Activated CD4-positive, CD25-positive, alpha-beta regulatory T cell (primary cell): ENCODE results near the gene GAMT.
"Not testable (repeated sequence)": the region's sequence is repeated elsewhere in the genome, so short reads cannot be mapped to it uniquely, and the experiment has no call there.

Experiments used
- DNase-seq, 4 experiments: peaks; one replicate each; lab custom pipeline; 2025; lab: John Stamatoyannopoulos, UW

The GAMT gene

DNA sequence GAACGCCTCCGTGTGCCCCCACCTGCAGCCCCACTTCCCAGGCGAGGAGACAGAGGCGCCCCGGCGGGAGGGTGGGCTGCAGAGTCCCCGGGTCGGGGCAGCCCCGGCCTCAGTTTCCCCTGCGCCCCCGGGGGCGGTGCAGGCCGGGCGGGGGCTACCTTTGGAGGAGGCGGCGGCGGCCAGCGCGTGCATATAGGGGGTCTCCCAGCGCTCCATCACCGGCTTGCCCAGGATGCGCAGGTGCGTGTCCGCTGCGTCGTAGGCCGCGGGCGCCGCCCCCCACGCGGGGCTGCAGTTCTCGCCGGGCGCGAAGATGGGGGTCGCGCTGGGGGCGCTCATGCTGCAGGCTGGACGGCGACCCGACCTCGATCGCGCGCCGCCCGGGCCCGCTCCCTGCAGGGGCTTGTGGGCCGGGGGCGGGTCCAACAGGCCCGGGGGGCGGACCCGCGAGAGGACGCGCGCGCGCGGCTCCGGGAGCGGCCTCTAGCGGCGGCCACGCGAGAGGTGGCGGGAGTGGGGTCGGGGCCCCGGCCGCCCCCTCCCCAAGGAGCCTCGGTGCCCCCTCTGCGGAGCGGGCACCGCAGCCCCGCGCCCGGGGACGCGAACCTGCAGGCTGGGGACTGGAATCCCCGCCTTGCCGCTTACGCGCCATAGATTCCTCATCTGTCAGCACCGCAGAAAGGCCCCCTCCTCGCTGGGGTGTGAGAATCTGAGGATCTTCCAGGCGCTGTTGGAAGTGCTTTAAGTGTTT is at the start of gene GAMT:
Gene GAMT (minus strand): TSS at position 405 of the 751 bp plus-strand sequence. CDS start 66 bp downstream, at position 339.
- peak in 2 of 4 experiments; percentile 35 to 44 for DNase-seq

GRCh38 chr19:1449467-1450442 is 48.4 kb upstream of the GAMT start, which contains the start of gene APC2:
TSS of gene APC2 (plus strand) at chr19:1450121. CDS start at chr19:1453002, 2,881 bp downstream.
- no peak for DNase-seq

DNA sequence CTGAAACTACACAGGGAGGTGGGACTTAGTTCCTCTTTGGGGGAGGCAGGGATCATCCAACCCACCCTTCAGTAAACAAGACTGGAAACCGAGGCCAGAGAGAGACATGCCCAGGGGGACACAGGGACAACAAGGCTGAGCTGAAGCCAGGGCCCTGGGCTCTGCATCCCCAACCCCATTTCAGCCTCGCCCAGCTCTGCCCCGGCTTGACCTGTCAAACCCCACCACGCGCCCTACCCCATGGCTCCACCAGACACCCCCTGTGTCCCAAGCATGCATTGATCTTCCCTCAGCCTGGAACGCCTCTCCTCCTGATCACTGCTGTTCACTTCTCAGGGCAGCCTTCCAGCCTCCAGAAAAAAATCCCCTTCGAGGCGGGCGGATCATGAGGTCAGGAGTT is 46.6 kb upstream of the GAMT start:
- DNase-seq, result no peak

- DNase-seq, result no peak
Observed at GRCh38 chr19:1447504-1447903, 46.2 kb upstream of the GAMT start.

GRCh38 chr19:1446713-1447481 is 45.6 kb upstream of the GAMT start:
- no peak for DNase-seq

DNA sequence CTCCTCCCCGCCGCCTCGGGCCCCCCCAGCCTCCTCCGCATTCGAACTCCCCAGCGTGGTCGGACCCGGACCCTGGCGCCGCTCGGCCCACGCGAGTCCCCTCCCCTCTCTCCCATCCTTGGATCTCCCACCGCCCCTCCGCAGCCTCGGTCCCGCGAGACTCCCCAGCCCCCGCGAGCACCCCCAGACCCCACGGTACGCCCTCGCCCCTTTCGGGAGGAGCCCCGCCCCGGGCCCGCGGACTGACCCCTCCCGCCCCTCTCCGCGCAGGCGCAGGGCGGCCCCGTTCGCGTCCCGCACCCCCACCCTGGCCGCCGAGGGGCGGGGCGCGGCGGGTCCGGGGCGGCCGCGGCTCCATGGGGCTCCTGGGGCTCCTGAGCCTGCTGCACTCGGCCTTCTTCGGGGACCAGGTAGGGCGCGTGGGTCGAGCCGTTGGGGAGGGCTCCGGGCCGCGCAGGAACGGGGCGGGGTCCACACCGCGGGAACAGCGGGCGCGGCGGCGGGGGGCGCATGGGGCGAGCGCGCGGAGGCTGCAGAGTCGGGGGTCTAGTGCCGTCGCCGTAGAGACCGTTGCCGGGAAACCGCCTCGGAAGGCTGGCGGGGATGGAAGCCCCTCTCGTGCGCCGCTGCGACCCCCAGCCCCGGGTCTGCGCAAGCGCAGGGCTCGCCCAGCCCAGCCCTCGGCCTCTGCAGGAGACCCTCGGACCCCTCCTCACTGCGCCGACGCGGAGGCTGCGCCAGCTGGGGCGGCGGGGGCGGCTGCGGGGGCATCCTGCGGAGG is 44.8 kb upstream of the GAMT start:
- no peak for DNase-seq

DNA sequence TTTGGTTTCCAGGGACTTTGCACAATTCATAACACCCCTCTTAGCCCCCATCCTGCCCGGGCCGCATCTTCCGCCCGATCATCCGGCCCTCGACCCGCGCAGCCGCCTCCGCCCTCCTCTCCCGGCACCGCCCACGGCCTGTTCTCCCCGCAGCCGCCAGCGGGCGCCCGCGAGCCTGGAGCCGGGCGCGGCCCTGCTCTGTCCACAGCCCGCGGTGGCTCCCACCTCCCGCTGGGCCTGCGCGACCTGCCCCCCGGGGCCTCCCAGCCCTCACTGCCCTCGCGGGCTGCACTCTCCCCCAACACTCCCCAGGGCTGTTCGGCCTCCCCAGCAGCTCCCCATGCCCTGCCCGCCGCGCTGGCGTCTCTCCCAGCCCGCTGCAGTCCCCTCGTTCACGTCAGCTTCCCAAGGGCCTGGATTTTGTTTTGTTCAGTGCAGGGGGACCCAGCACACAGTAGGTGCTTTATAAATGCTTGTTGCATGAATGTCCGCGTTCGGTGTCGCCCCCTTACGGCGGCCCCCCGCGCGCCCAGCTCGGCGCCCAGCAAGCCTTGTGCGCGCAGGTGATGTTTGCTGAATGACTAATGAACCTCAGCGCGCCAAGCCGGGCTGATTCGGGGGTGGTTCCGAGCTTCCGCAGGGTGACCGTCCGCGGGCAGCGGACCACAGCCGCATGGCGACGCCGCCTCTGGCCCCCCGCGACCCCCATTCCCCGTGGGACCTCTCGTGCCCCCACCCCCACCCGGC is 44.0 kb upstream of the GAMT start:
- peak; percentile 58 to 68 (median 61) for DNase-seq

- DNase-seq, result no peak
Observed at GRCh38 chr19:1441677-1442438, 40.5 kb upstream of the GAMT start.

DNA sequence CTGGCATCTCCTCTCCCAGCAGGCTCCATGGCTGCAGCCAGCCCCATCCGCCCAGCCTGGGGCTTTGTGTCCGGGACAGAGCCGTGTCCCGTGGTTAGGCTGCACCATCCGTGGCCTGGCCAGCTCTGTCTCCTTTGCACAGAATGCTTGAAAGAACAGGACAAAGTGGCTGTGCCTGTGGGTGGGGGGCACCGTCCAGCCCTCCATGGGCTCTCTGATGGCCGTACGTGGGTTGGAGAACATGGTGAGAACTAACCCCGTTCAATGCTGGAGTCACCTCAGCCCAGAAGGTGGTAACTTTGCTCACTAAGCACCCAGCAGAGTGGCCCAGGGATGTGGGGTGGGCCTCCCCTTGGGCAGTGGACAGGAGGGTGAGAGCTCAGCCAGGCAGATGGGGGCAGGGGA is 39.7 kb upstream of the GAMT start:
- no peak for DNase-seq

DNA sequence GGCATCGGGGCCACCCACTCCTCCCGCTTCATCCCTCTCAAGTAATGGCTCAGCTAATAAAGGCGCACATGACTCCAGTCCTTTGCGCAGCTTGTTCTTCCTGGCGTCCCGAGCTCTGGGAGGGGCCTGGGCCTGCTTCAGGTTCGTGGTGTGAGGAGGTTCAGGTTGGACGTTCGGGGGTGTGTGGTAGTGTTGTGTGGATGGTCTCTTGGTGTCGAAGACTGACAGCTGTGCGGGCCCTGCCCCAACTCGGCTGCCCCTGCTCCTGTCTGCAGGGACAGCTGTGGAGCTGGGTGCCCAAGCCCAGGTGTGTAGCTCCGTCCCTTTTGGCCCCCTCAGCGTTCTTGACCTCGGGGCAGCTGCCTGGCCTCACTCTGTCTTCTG is 39.1 kb upstream of the GAMT start:
- no peak for DNase-seq

DNA sequence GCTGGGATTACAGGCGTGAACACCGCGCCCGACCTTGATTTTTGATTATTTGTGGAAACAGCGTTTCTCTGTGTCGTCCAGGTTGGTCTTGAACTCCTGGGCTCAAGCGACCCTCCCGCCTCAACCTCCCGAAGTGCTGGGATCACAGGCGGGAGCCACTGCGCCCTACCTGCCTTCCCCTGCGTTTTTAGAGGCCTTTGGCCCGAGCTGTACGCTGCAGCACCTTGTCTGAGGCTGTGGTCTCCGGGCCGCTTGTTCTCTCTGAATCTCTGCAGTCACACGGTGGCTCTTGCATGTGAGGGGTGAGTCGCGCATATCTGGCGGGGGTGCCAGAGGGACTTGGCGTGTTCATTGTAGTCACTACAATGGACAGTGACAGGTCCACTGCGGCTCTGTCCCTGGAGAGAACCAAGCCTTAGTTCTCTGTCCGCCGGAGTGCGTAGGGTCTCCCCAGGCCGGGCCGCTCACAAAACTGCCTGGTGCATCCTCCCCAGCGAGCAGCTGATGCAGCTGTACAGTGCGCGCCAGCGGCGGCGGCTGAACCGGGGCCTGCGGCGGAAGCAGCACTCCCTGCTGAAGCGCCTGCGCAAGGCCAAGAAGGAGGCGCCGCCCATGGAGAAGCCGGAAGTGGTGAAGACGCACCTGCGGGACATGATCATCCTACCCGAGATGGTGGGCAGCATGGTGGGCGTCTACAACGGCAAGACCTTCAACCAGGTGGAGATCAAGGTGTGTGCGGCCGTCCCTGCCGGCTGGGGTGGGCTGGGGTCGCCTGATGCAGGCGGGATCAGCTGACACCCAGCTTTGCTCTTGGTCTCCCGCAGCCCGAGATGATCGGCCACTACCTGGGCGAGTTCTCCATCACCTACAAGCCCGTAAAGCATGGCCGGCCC is 38.4 kb upstream of the GAMT start:
- not testable (repeated sequence) for DNase-seq

DNA sequence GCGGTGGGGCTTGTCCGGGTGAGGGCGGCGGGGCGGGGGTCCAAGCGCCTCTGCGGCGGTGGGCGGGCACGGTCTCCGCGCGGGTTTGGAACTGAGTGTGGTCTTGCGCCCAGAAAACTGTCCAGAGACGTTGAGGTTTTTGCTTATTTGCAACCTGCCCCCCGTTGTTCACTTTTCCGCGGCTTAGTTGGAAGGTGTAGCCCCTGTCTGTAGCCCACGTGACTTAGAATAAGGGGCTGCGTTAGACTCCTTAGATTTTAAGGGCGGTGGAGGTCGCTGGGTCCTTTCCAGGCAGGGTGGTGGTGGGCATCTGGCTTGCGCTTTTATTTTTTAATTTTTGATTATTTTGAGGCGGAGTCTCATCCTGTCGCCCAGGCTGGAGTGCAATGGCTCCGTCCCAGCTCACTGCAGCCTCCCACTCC is 37.6 kb upstream of the GAMT start:
- DNase-seq, result no peak

DNA sequence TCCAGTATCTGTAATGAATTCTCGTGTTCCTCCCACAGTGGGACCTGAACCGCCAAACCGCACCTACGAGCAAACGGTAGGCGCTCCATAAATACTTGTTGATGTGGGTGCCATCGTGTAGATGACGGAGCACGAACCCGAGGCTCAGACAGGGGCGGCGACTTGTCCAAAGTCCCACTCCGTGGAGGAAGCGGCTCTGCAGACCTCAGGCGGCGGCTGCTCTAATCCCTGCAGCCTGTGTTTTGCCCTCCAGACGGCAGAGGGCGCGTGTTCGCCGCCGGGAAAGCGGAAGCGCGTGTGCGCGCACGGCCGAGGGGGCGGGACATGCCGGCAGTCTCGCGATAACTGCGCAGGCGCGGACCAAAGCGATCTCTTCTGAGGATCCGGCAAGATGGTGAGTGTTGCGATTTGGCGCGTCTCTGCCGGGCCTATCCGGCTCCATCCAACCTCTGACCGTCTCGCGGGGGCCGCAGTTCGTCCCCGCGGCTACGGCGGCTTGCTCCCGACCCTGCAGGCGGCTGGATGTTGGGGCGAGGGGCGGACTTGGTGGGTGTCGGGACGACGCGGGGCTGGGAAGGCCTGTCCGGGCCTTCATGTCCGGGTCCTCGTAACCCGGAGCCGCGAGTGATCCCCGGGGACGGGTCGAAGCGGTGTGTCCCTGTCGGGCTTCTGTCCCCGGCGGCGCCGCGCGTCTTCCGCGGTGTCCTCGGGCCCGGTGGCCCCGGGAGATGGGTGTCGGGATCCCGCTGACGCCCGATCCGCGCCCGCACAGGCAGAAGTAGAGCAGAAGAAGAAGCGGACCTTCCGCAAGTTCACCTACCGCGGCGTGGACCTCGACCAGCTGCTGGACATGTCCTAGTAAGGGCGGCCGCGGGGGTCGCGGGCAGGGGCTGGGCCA is 36.9 kb upstream of the GAMT start, which contains the start of gene RPS15:
Gene RPS15 (plus strand): TSS at position 362 of the 898 bp plus-strand sequence. CDS start 30 bp downstream, at position 392.
- DNase-seq, result peak; percentile 86 to 91 (median 90)

GRCh38 chr19:1437609-1438008 is 36.3 kb upstream of the GAMT start:
- DNase-seq, result no peak

DNA sequence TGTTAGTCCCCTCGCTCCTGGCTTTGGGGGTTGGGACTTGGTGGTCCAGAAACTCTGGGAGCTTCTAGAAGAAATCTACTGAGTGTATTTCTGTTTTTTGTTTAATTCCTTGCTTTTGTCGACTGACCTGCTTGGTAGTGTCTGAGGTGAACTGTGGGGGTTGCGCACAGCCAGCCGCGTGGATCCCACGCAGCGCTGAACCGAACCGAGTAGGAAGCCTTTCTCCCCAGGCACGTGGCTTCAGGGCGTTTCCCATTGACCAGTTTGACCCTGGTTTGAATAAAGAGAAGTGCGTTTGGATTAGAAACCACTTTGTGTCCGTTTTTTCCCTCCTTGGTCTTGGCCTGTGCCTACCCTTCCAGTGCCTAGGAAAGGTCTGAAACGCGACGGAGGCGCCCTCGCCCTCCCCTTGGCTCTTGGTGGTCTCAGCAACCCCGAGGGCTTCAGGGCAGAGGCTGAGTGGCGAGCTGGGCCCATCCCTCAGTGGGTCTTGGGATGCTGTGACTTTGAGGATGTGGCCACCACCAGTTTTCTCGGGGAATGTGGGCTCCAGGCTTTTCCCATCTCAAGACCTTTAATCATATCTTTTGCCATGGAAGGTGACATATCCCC is 34.1 kb upstream of the GAMT start:
- DNase-seq, result no peak

DNA sequence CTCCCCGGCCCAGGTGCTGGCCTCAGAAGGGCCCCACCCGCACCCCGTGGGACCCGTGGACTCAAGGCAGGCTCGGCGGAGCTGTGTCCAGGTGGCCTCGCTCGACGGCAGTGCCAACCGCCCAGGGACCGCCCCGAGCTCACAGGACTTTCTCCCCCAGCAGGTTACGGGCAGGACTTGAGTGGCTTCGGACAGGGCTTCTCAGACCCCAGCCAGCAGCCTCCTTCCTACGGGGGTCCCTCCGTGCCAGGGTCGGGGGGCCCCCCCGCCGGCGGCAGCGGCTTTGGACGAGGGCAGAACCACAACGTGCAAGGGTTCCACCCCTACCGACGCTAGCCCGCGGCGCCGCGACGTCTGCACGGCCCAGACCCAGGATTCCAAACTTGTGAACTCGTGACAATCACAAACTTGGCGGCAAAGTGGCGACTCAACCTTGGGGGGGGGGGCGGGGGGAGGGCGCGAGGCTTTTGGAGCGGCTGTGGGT is 33.3 kb upstream of the GAMT start:
- no peak for DNase-seq

GRCh38 chr19:1434040-1434366 is 32.7 kb upstream of the GAMT start:
- DNase-seq, result no peak
